ENCODE results near the gene PAMR1.
A peak's percentile ranks its signal among the peaks of the same experiment; 100 is the strongest.

The PAMR1 gene

DNA sequence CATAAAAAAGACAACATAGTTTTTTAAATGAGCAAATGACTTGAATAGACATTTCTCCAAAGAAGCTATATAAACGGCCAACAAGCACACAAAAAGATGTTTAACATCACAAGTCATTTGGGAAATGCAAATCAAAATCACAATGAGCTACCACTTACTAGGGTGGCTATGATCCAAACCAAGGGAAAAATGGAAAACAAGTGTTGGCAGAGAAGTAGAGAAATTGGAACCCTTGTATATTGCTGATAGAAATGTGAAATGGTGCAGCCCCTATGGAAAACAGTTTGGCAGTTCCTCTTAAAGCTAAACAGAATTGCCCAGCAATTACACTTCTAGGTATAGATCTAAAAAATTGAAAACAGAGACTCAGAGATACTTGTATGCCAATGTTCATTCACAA lies 29.0 kb downstream of the PAMR1 start:
- no peak for DNase-seq (ENCODE audit: low read depth, low spot score)

DNA sequence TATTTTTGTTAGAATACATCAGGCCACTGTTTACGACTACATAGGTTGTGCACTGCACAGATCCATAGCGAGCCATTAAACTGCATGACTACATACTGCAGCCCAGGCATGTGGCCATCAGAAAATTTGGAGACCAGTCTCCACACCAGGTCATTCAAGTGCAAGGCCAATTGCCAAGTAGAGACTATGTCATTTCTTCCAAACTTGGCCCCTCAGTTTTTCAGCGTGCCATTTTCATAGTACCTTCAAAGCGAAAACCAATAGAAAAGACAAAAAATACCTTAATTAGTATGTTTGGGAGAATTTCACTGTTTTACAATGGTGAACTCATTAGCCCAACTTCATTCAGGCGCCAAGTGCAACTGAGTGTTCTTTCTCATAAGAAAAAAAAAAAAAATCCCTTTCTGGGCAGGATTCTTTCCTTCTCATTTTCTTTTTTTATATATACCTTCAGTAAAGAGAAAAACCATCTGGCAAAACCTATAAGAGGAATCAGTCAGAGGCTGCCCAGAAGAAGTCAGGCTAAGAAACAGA lies 30.4 kb downstream of the PAMR1 start:
- DNase-seq (ENCODE audit: low read depth, low spot score): no peak

DNA sequence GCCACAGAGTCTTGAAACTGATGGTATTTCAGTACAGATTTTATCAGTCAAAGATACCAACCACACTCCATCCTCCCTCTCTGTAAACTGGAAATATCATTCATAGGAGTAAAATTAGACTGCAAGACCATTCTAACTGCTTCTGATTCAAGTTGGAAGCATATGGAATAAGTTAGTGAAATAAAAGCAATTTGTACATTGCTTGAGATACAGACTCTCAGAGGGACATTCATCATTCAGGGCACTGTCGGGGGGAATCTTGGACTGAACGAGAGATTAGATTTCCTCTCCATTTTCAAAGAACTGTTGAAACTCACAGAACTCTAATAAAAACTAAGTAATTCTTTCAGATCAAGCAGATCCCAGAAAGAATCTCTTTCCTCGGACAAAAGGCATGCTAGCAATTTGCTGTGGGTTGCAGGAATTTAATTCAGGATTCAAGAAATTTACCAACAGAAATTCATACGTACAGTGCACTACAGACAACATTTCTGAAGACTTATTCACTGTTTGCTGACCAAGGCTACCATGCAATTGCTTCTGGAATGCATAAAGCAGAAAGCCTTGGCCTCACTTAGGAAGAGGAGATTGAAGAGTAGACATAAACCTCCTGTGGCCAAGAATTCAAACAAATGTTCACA lies 34.1 kb downstream of the PAMR1 start:
- no peak for DNase-seq (ENCODE audit: low read depth, low spot score)

GRCh38 chr11:35488117-35488516 lies 37.3 kb downstream of the PAMR1 start:
- no peak for DNase-seq (ENCODE audit: low read depth, low spot score)

- DNase-seq (ENCODE audit: low read depth, low spot score): no peak
Measured at GRCh38 chr11:35487532-35488078, 37.8 kb downstream of the PAMR1 start.

GRCh38 chr11:35486934-35487333 lies 38.5 kb downstream of the PAMR1 start:
- no peak for DNase-seq (ENCODE audit: low read depth, low spot score)

GRCh38 chr11:35486446-35486845 lies 39.0 kb downstream of the PAMR1 start:
- no peak for DNase-seq (ENCODE audit: low read depth, low spot score)

- peak; percentile 44 for DNase-seq (ENCODE audit: low read depth, low spot score)
Measured at GRCh38 chr11:35485656-35486322, 39.6 kb downstream of the PAMR1 start.

- DNase-seq (ENCODE audit: low read depth, low spot score): no peak
Measured at GRCh38 chr11:35484435-35484834, 41.0 kb downstream of the PAMR1 start.

DNA sequence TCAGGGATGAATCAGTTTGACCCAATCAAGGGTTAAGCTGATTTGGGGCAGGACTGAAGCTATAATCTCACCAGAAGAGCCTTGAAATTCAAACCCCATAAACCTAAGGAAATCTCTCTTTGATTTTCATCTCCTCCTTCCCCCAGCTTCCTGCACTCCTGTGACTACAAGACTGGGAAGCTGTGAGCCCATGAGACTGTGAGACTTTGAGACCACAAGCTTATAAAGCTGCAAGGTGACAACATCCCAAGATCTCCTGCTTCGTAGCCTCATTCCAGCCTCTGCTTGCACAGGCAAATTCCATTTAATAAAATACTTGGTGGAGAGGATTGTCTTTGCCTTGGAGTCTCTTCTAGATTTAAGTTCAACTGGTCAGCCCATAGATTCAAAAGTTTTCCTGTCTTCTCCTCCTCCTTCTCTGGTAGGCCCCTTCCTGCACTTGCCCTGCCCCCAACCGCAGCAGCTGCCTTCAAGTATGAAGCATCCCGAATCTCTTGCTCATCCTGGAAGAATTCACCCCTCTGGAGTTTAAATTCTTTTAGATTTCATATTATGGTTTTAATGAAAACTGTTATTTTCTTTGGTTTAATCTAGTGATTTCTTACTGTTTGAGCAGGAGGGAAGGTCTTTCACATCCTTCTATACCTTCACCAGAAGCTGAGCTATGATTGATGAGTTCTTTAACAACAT lies 42.1 kb downstream of the PAMR1 start:
- no peak for DNase-seq (ENCODE audit: low read depth, low spot score)

DNA sequence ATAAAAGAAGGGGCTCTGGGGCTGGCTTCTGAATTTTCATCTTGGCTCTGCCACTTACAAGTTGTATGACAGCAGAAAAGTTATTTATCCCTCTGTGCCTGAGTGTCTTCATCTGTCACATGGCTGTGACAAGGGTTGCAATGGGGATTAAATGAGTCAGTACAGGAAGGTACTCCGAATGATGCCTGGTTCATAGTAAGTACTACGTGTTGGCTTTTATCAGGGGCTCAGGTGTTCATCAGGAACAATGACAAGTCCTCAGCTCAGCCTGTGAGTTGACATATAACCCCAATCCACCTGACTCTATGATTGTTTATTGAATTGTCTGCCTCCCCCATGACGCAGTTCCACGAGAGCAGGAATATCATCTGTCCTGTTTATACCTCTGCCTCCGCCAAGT lies 45.7 kb downstream of the PAMR1 start:
- no peak for DNase-seq (ENCODE audit: low read depth, low spot score)

GRCh38 chr11:35478471-35479091 lies 46.8 kb downstream of the PAMR1 start:
- no peak for DNase-seq (ENCODE audit: low read depth, low spot score)

DNA sequence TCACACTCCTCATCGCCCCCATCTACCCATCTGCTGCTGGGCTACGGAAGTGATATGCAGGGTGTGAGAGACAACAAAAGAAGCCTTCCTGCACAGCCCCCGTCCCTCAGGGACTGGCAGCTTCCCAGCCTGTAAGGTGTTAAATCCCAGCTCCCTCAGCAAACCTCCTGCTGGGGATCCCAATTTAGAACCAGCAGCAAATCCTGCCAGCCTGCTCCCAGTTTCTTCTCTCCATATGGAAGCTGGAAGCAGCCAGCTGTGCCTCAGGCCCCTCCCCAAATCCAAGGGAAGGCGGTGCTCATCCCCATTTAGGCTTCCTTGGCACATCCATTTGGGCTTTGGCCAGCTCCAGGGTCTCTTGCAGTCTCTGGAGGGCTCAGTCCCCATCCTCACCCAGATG lies 47.5 kb downstream of the PAMR1 start:
- DNase-seq (ENCODE audit: low read depth, low spot score): no peak

DNA sequence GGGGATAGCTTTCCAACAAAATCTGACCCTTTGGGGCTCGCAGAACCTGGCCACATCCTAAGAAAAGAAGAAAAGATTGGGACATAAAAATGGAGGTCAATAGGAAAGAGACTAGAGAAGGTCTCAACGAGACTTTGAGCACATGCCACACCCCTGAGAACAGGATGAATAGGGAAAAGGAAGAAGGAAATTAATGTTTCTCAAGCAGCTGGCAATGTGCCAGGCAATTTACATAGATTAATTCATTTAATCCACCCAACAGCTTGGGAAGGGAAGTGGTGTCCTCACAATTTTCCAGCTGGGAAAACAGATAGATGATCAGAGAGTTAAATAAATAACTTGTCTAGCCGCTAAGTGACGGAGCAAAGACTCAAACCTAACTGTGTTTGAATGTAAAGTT lies 50.7 kb downstream of the PAMR1 start:
- DNase-seq (ENCODE audit: low read depth, low spot score): no peak

DNA sequence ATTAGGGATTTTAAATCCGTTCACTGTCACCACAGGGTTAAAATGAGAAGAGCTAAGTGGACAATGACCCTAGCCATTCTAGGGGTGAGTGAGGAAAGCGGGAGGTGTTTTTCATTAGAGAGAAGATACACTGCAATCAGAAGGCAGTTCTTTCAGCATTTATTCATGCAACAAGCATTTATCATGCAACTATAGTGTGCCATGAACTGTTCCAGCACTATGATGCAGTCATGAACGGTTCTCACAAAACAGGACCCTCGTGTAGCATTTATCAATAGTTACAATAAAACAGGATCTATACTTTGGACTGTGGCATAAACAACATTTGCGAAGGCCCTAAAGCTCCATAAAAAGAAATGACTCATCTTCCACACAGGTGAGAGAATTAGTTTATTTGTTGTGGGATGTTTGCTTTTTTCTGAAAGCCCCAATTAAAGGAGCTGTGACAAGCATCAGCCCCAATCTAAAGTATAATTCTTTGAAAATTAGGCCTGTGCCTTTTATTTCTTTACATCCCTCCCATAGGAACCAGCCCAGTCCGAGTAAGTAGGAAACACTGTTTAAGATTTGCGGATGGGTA lies 51.5 kb downstream of the PAMR1 start:
- DNase-seq (ENCODE audit: low read depth, low spot score): no peak

- DNase-seq (ENCODE audit: low read depth, low spot score): no peak
Measured at GRCh38 chr11:35470616-35471015, 54.8 kb downstream of the PAMR1 start.

DNA sequence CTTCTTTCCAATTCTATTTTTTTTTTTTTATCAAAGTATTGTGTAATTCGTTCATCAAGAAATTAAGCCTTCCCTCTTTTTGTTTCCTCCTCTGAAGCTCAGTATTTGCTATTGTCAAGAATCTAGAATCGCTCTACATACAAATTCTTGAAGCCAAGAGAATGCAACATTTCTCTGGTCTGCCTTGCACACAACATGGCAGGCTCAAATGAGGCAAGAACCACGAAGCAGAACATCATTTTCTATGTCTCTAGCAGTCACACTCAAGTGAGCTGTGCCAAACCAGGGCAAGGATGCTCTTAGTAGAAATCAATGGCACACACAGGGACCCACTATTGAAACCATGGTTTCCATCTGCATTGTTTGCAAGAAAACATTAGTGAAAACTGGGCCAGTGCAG lies 59.4 kb downstream of the PAMR1 start:
- DNase-seq (ENCODE audit: low read depth, low spot score): no peak

GRCh38 chr11:35464308-35464707 lies 61.1 kb downstream of the PAMR1 start:
- DNase-seq (ENCODE audit: low read depth, low spot score): no peak

GRCh38 chr11:35463331-35463751 lies 62.1 kb downstream of the PAMR1 start:
- DNase-seq (ENCODE audit: low read depth, low spot score): no peak

DNA sequence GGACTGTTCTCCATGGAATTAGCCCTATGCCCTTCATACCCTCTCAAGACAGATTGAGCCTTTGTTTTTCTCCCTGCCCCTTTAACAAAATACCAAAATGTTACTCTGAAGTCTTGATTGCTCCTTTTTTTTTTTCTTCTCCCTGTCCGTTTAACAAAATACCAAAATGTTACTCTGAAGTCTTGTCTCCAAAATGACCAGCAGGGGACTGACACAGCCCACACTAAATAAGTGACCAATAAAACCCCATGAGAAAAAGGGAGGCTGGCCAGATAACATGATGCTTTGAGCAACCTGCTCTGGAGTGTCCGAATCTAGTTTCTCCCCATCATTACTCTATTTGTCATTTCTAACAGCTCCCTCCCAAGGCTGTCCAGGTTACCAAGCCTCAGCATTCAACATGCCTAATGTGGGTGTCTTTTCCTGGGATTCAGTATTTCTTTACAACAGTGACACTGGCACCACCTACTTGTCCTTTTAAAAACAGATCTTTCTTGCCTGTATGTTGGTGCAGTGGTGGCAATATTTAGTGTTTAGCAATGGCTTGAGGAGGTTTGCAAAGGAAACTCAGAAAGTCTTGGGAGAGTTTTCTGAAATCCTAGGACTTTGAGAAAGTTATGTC lies 63.4 kb downstream of the PAMR1 start:
- DNase-seq (ENCODE audit: low read depth, low spot score): no peak

DNA sequence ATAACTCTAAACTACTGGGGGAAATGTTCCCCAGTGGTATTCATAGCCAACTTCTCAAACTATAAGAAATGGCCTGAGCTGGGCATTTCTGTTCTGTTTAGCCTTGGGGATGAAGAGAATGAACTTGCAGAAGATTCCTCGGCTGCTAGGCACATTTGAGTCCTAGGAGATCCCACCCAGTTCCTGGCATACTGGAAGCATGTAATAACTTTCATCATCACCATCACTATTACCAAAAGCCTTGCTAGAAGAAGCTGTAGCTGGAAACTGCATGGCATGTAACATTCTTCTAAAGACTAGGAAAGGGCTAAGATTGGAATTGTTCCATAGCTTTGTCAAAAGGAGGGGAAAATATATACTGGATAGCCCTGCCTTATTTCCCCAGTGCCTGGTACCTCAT lies 65.9 kb downstream of the PAMR1 start:
- DNase-seq (ENCODE audit: low read depth, low spot score): no peak
